Measurements from ENCODE around the gene CHST15.
"Not testable (repeated sequence)": the region's sequence is repeated elsewhere in the genome, so short reads cannot be mapped to it uniquely, and the experiment has no call there.

CHST15 gene

DNA sequence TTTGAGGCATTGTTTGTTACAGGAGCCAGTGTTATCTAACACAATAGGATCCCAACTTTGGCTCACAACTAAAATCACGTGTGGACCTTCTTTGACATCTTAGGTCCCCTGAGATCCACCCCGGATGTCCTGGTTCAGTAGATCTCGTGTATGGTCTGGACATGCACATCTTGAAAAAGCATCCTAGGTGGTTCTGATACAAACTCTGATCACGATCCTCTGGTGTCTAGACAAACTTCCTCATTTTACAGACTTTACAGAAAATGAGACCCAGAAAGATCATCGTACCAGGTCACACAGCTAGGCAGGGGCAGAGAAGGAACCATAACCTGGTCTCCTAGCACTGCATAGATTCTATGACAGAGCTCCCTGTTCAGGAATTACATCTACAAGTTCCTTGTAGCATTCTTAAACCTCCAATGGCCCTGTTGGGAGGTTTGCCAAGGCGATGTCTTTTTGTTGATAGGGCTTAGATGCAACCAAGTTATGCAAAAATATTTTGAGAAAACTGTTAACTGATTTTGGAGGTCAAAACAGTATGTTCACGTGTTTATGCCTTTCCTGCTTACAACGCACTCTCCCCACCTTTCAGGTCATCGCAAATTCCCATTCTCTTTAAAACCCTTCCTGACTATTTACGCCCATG is 30.8 kb upstream of the CHST15 start:
- no peak for DNase-seq (ENCODE audit: low read depth in 2 of 2)

DNA sequence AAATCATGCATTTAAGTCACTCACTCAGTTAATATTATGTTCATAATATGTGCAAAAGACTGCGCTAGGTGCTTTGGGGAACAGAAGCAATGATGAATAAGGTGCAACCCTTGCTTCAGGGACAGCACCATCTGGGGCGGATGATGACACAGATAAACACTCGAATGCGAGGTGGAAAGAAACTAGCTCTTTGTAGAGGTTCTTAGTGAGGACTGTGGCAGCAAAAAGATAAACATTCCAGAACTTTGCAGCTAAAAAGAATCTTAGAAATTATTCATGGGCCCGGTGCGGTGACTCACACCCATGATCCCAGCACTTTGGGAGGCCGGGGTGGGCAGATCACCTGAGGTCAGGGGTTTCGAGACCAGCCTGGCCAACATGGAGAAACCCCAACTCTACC is 29.8 kb upstream of the CHST15 start:
- DNase-seq (ENCODE audit: low read depth in 2 of 2): no peak

DNA sequence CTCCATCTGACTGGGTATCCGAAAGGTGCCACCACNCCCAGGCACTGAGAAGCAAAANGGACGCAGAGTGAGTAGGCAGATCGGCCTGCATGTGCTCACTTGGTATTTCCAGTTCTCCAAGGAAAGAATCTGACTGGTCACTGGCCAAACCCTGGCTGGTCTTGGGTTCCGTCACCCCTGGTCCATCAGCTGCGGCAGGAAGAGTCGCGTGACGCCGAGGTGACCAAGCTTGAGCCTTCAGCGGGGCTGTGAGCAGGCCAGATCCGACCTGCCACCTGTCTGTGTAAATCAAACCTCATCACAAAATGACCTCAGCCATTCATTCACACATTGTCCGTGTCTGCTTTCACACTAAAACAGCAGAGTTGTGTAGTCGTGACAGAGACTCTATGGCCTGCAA is 28.8 kb upstream of the CHST15 start:
- no peak for DNase-seq (ENCODE audit: low read depth in 2 of 2)

DNA sequence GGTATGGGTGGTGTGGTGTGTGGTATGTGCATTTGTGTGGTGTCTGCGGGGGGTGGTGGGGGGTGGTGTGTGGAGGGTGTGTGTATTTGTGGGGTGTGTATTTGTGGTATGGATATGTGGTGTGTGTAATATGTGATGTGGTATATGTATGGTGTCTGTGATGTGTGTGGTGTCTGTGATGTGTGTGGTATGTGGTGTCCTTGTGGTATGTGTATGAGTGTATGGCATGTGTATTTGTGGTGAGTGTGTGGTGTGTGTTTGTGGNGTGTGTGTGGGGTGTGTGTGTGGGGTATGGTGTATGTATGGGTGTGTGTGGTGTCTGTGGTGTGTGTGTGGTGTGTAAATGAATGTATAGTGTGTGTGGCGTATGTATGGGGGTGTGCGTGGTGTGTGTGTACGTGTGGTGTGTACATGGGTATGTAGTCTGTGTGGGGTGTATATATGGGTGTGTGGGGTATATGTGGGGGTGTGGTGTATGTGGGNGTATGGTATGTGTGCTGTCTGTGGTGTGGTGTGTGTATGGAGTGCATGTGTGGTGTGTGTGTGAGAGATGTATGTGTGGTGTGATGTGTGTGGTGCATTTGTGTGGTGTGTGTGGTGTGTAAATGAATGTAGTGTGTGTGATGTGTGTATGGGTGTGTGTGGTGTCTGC is 27.1 kb upstream of the CHST15 start:
- no peak for DNase-seq (ENCODE audit: low read depth in 2 of 2)

DNA sequence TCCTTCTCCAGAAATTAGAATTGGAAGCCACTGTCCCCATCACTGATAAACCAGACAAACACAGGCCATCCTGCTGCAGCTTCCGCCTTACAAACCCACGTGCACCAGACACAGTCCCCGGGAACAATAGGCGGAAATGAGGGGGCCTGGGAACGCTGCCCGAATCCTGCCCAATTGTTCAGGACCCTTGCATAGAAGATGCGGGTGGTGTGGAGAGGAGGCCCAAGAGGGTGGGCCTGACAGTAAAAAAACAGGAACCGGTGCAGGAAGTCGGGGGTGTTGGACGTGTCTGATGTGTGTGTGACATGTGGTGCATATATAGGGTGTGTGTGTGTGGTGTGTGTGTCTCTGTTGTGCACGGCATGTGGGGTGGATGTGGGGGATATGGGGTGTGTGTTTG is 26.5 kb upstream of the CHST15 start:
- no peak for DNase-seq (ENCODE audit: low read depth in 2 of 2)

DNA sequence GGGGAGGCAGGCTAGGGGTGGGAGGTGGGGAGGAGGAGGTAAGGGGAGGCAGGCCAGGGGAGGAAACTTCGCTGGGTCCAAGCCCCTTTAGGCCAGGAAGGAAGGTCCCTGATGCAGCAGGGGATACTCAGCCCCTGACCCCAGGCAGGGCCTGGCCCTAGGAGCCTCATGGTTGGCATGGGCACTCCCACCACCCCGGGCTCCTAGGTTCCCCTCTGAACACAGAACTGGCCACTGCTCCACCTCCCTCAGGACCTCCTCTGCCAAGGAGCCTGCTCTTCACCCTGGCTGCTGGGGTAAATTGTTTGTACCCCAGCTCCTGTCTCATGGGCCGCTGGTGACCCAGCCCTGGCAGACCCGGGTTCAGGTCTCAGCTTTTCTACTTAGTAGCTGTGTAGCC is 25.8 kb upstream of the CHST15 start:
- no peak for DNase-seq (ENCODE audit: low read depth in 2 of 2)

DNA sequence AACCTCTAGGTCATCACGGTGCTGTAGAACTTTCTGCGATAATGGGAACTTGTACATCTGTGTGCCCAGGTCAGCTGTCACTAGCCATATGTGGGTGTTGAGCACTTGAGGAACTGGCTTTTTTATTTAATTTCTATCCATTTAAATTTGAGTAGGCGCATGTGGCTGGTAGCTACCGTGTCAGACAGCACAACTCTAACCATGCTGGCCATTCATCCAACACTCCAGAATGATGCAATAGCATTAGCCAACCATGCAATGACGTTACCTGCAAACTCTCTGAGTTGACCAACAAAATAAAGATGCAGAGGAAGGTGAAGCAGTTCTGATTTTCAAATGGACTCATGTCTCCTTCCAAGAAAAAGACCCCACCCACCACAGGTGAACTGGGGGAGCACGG is 24.4 kb upstream of the CHST15 start:
- DNase-seq (ENCODE audit: low read depth in 2 of 2): no peak

DNA sequence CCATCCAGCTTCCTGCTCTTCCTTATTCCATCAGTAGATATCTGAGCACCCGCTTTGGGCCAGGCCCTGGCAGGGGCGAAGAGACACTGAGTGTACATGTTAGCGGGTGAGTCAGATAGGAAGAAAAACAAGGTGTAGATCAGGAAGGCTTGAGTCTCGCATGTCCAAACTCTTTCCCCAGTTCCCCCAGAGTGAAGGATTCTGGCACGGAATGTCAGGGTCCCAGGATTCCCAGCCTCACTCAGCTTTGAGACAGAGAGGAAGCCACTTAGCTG is 24.1 kb upstream of the CHST15 start:
- DNase-seq (ENCODE audit: low read depth in 2 of 2): no peak

DNA sequence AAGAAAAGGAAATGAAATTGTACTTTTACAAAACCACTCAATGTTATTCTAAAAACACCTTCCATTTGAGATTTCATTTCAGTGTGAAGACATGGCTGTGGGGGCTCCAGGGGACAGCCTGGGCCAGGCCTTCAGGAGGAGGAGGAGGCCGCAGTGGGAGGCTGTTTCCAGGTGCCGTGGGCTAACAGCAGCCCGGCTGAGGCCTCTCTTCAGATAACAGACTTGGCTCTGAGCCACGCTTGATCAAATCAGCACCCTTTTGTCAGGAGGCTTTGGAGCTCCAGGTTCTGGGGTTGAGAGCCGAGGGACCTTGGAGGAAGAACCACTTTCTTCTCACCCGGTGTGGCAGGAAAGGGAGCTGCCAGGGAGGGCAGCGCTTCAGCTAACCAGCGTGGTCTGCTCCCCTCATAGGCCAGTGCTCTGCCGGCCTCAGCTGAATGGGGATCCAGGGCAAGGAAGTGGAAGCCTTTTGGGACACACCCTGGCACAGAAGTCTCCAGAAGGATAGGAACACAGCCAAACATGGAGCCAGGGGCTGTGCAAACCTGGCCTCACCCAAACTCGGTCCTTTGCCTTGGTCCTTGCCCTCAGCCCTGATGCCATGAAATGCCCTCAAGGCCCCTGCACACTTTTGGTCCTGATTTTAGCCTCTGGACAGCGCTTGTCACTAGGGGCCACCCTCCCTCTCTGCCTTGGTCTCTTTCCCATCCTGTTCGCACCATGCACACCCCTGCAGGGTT is 23.5 kb upstream of the CHST15 start:
- DNase-seq (ENCODE audit: low read depth in 2 of 2): no peak

DNA sequence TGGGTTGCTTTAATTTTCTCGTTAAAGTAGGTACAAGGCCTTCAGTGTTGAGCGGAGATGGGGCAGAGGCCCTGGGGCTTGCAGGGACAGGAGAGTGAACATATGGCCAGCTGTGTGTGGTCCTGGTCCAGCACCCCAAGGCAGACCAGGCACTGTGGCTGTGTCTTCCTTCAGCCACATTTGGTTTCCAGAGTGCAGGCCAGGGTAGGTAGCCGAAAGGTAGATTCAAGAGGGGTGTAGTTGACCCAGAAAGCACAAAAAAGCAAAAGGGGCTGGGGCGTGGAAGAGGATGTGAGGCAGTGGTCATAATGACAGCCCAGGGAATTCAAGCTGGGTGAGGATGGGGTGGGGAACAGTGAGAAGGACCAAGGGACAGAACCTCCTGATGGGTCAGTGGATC is 21.3 kb upstream of the CHST15 start:
- DNase-seq (ENCODE audit: low read depth in 2 of 2): no peak

DNA sequence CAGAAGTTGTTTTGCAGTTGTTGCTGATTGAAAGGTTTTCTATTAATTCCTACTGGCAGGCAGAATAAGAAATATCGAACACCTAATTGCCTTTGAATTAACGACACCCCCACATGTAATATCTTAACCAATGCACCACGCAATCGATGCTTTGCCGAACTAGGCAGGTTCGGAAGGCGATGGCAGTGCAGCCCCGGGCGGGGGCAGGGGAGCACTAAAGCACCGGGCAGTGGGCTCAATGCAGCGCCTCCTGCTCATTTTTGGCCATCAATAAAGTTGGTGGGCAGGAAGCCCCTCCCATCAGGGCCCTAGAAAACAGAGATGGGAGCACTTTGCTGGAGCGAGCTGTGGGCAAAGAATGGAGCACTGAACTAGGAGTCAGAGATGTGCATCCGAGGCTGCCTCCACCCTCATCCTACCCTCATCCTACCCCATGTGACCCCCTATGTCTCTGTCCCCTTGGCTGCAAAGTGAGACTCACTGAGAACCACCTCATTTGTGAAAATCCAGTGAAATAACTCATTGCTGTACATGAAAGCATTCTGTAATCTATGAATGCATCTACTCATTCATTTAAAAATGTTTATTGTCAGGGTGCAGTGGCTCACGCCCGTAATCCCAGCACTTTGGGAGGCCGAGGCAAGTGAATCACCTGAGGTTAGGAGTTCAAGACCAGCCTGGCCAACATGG is 19.6 kb upstream of the CHST15 start:
- no peak for DNase-seq (ENCODE audit: low read depth in 2 of 2)

DNA sequence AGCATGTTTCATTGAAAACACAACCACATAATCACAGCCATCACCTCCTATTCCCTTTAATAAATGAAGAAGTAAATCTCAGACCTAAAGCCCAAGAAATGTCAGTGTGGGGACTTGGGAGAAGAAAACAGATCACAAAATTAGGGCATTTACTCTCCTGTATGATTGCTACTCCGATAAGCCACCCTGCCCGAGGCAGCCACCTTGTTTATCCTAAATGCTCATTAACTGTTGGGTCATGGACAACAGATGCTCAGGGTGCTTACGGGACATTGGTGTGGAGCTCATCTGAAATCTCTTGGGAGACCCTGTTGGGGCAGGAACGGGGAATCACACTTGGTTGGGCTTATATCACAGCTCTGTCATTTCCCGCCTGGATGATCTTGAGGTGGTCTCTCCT is 17.5 kb upstream of the CHST15 start:
- DNase-seq (ENCODE audit: low read depth in 2 of 2): no peak

DNA sequence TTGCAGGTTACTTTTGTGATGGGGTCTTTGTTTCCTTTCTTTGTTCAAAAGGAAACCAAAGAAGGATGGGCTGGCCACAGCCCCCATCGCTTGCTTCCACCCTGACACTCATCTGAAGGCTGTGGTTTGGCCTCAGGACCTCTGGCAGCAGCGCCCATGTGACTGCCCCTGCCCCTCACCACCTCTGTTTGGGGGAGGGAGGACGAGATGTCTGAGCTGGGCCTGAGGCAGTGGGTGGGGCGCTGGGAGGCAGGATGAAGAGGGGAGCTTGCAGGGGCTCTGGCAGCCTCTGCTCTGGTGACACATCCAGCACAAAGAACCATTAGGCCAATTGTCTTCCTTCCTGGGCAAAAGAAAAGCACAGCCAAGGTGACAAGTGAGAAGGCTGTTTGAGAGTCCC is 15.9 kb upstream of the CHST15 start:
- no peak for DNase-seq (ENCODE audit: low read depth in 2 of 2)

DNA sequence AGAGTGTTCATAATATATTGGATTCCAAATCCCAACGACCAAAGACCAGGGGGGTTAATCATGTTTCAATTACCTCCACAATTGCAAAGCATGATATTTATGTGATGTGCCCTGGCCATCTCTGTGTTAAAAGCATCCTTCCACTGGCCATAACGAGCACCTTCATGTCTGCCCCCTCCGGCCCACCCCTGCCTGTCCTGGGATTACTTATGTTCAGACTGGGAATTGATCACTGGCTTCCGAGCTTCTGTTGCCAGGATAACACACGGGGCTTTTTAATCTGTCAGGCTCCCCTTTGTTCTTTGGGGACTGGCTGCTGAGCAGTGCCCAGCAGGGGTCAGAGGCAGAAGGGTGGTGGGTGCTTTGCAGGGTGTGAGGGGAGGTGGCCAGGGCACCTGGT is 13.7 kb upstream of the CHST15 start:
- no peak for DNase-seq (ENCODE audit: low read depth in 2 of 2)

DNA sequence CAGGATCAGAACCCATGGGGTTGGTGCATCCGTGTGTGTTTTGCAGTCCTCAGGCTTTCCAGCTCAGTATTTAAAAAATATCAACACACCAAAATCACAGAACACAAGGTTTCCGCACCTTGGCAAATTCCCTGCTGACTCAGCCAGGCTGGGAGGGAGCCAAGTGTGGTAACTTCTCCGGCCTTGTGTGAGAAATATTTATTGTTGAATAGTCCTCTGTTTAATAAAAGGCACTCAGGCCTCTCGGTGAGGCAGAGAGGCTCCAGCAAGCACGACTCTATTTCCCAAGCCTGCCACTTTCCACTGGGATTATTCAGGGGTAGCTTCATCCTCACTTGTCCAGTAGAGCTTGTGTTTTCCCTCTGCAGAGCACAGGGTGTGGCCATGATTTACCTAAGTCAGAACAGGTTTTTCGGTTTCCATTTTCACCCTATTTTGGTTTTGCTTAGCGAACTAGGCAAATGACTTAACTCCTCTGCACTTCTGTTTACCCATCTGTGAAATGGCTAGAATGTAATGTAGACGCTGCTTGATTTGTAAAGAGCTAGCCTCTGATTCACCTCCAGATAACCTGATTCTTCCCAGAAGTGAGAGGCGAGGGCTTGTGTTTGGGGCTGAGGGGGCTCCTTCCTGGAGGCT is 13.0 kb upstream of the CHST15 start:
- no peak for DNase-seq (ENCODE audit: low read depth in 2 of 2)

DNA sequence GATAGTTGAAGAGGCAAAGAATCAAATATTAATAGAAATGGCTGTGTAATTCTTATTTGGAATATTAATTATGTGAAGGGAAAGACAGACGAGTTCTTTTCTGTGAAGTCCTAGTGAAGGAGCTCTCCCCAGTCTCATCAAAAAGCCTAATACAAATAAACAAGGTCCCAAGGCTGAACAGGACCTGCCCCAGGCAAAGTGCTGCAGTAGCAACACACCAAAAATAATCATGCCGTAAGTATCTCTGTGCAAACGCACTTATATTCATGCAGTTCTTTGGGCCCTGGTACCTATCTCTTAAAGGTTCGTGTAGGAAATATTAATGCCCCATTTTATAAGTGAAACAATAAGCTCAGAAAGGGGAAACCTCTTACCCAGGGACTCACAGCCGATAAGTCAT is 12.2 kb upstream of the CHST15 start:
- DNase-seq (ENCODE audit: low read depth in 2 of 2): no peak

DNA sequence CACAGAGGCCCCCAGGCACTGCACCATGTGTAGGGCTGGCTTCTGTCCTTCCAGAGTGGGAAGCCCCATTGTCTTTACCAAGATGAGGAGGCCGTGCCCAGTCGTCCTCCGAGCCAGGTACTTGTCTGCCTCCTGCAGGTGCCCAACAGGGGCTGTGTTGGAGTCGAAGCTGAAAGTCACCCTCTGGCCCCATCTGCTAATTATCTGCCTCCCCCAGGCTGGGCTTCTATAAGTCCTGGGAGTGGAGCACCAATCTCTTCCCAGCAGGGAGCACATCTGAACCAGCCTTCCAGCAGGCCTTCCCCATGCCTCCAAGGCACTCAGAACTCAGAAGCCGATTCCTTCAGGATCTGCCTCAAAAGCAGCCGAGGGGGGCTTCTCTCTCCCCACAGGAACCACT is 11.6 kb upstream of the CHST15 start:
- DNase-seq (ENCODE audit: low read depth in 2 of 2): no peak

DNA sequence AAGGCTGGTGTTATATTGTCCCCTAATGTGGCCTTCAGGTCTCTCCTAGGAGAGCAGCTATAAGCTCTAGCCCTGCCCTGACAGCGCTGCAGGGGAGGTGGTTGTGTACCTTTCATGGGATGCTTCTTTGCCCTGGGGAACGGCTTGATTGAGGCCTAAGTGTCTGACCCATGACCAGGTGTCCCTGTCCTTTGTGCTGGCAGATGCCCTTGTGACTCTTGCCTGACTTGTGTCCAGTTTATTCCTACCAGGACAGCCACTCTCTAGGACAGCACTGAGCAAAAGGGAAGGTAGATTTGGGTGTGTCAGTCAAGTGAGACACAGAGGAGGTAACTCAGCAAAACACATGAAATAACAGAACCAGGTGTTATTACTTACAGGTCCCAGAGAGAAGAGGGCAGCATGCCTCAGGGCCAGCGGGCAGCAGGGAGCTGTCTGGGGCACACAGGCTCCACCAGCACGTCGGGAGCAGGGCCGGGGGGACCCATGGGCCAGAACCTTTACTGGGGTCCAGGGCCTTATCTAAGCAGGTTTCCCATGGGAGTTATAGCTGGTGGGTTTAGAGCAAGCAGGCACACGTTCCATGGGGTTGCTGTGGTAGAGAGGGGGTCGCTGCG is 10.7 kb upstream of the CHST15 start:
- no peak for DNase-seq (ENCODE audit: low read depth in 2 of 2)

DNA sequence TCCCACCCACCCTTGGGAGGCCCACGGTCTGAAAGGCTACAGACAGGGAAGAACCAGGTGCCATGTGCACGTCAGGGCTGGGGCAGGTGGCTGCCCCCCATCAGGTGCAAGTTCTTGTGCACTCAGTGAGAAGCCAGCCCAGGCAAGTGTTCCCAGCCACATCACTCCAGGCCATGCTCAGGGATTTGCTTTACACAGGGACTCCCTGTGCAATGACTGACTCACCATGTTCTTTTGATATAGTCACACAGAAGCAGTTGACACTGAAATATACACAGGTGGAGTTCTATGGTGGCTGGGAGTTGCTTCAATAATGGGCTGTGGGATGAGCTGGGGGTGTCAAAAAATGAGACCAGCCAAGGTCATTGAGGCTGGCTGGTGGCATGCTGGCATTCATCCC is 8.0 kb upstream of the CHST15 start:
- no peak for DNase-seq (ENCODE audit: low read depth in 2 of 2)

DNA sequence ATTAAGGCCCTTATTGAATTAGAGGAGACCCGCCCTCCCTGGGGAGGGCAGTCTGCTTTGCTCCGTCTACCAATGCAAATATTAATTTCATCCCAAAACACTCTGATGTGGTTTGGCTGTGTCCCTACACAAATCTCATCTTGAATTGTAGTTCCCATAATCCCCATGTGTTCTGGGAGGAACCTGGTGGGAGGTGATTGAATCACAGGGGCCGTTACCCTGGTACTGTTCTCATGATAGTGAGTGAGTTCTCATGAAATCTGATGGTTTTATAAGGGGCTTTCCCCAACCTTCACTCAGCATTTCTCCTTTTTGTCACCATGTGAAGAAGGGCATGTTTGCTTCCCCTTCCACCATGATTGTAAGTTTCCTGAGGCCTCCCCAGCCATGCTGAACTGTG is 7.3 kb upstream of the CHST15 start:
- DNase-seq (ENCODE audit: low read depth in 2 of 2): not testable (repeated sequence)

DNA sequence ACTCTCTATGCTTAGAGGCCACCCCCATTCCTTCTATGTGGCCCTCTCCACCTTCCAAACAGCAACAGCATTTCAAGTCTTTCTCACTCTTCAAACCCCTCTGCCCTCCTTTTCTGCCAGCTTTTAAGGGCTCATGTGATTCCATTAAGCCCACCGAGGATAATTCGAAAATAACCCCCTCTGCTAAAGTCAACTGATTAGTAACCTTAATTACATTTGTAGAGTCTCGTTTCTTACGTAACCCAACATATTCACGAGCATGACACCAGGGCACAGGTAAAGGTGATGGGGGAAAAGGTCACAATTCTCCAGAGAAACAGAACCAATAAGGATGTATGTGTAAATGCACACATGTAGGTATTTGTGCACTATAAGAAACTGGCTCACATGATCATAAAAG is 6.7 kb upstream of the CHST15 start:
- DNase-seq (ENCODE audit: low read depth in 2 of 2): no peak

DNA sequence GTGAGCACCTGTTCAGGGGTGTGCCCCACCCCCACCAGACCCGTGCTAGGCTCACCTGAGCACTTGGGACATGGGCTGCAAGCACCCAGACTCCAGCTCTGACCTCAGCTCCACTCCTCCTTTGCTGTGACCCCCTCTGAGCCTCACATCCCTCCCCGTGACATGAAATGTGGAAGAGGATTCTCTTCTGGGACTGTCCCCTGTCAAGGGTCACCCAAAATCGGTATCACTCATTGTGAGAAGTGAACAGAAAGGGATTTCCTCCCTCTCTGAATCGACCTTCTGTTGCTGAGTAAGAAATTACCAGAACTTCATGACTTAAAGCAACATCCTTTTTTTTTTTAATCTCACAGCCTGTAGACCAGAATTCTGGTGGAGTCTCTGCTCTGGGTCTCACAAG is 6.2 kb upstream of the CHST15 start:
- no peak for DNase-seq (ENCODE audit: low read depth in 2 of 2)
